ENCODE measurements around the gene TBL1X. TPM values are rescaled to one million over a fixed set of nuclear protein-coding genes. Genes with fewer than 3 reads are reported as not detected.
A peak's percentile ranks its signal among the peaks of the same experiment; 100 is the strongest.

TBL1X gene
- total RNA-seq, 1 donor from 2014 or later = 26.4 TPM

DNA sequence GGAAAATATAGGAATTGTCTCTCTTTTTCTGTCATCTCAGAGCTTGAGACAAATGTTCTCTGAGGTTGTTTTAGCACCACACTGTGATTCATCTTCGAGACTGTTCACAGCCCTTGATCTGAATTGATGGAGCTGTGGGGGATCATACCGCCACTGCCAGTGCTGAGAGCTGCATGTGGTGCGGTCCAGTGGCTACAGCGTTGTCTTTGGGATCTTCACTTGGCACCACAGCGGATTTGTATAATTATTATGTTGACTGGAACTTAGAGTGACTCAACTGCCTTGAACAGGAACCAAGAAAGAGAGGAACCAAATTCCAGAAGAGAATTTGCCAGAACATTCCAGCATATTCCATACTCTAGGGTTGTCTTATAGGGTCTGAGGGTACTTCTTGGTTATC lies 29.1 kb downstream of the TBL1X start:
- Histone ChIP-seq H3K4me2 (ENCODE audit: low read length) (no peak overlapping the region), H3K27ac (ENCODE audit: low read depth, low read length) (no peak overlapping the region), H2AFZ (ENCODE audit: low read depth, low read length) (no peak overlapping the region), H3K9ac (ENCODE audit: low read length) (no peak overlapping the region), H3K36me3 (ENCODE audit: insufficient read depth, low read length) (no peaks in the 10 kb centered on the region), H3K4me1 (ENCODE audit: insufficient read depth, low read length) (no peaks in the 10 kb centered on the region), H4K20me1 (ENCODE audit: insufficient read depth, low read length) (peaks cover 20% of the 10 kb centered on the region), H3K27me3 (ENCODE audit: insufficient read depth, low read length) (no peaks in the 10 kb centered on the region), H3K9me3 (ENCODE audit: insufficient read depth, low read depth, low read length) (no peaks in the 10 kb centered on the region), H3K79me2 (ENCODE audit: insufficient read depth, low read length) (peaks cover 29% of the 10 kb centered on the region), H3K4me3 (ENCODE audit: insufficient read depth, low read depth, low read length) (no peak overlapping the region)
- Mint-ChIP-seq H3K9me3 (ENCODE audit: unreplicated experiment) (peaks cover 1% of the 10 kb centered on the region), H3K4me3 (ENCODE audit: unreplicated experiment) (no peak overlapping the region), H3K36me3 (ENCODE audit: low read depth, unreplicated experiment) (peaks cover 11% of the 10 kb centered on the region), H3K4me1 (ENCODE audit: low read depth, unreplicated experiment) (peaks cover 12% of the 10 kb centered on the region), H3K27ac (ENCODE audit: unreplicated experiment) (no peak overlapping the region), H3K27me3 (ENCODE audit: low read depth, unreplicated experiment) (no peaks in the 10 kb centered on the region)
- DNase-seq (ENCODE audit: low read depth) (peak; percentile 3), FAIRE-seq (peak; percentile 95)
- TF ChIP-seq EZH2 (IDR thresholded peaks at IDR 0.05; ENCODE audit: insufficient read depth, low read length) = no peak
- TF ChIP-seq CTCF (IDR thresholded peaks at IDR 0.05; ENCODE audit: insufficient read depth, low read depth, low read length) = no peak

DNA sequence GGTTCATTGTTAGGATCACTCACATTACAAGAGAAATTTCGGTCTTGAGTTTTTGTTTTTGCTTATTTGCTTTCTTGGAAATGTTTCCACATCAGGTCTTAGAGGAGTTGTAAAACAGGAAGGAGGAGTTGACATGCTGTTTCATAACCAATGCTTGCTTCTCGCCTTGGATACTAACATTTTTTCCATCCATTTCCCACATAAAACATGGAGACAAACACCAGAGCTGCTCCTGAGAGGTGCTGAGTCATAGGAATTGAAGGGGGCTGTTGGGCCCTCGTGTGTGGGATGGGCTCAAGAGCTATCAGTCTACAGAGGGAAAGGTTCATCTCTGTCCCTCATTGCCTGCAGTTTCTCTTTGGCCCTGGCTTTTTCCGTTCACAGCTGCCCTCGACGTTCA lies 29.9 kb downstream of the TBL1X start:
- no peak overlapping the region for H3K4me3 Mint-ChIP-seq (ENCODE audit: unreplicated experiment)
- no peaks in the 10 kb centered on the region for H3K27me3 Mint-ChIP-seq (ENCODE audit: low read depth, unreplicated experiment)
- H3K79me2 ChIP-seq (ENCODE audit: insufficient read depth, low read length) = peaks cover 23% of the 10 kb centered on the region
- FAIRE-seq (no peak), DNase-seq (ENCODE audit: low read depth) (peak; percentile 8)
- no peak overlapping the region for H2AFZ ChIP-seq (ENCODE audit: low read depth, low read length)
- no peak overlapping the region for H3K4me3 ChIP-seq (ENCODE audit: insufficient read depth, low read depth, low read length)
- no peaks in the 10 kb centered on the region for H3K36me3 ChIP-seq (ENCODE audit: insufficient read depth, low read length)
- H3K27me3 ChIP-seq (ENCODE audit: insufficient read depth, low read length) = no peaks in the 10 kb centered on the region
- no peaks in the 10 kb centered on the region for H3K9me3 ChIP-seq (ENCODE audit: insufficient read depth, low read depth, low read length)
- peaks cover 11% of the 10 kb centered on the region for H3K36me3 Mint-ChIP-seq (ENCODE audit: low read depth, unreplicated experiment)
- H3K9me3 Mint-ChIP-seq (ENCODE audit: unreplicated experiment) = peaks cover 1% of the 10 kb centered on the region
- TF ChIP-seq EZH2 (IDR thresholded peaks at IDR 0.05; ENCODE audit: insufficient read depth, low read length) (no peak), CTCF (IDR thresholded peaks at IDR 0.05; ENCODE audit: insufficient read depth, low read depth, low read length) (no peak)
- no peak overlapping the region for H3K4me2 ChIP-seq (ENCODE audit: low read length)
- no peak overlapping the region for H3K9ac ChIP-seq (ENCODE audit: low read length)
- H3K27ac Mint-ChIP-seq (ENCODE audit: unreplicated experiment) = peak overlapping the region; percentile 41
- H3K4me1 ChIP-seq (ENCODE audit: insufficient read depth, low read length) = no peaks in the 10 kb centered on the region
- peaks cover 23% of the 10 kb centered on the region for H4K20me1 ChIP-seq (ENCODE audit: insufficient read depth, low read length)
- H3K27ac ChIP-seq (ENCODE audit: low read depth, low read length) = no peak overlapping the region
- peaks cover 12% of the 10 kb centered on the region for H3K4me1 Mint-ChIP-seq (ENCODE audit: low read depth, unreplicated experiment)

GRCh38 chrX:9495496-9495895 lies 30.6 kb downstream of the TBL1X start:
- no peak overlapping the region for H3K4me3 ChIP-seq (ENCODE audit: insufficient read depth, low read depth, low read length)

More at GRCh38 chrX:9495496-9495895, 30.6 kb downstream of the TBL1X start:
- Mint-ChIP-seq H3K4me1 (ENCODE audit: low read depth, unreplicated experiment) (peaks cover 12% of the 10 kb centered on the region), H3K4me3 (ENCODE audit: unreplicated experiment) (no peak overlapping the region), H3K9me3 (ENCODE audit: unreplicated experiment) (peaks cover 1% of the 10 kb centered on the region), H3K36me3 (ENCODE audit: low read depth, unreplicated experiment) (peaks cover 11% of the 10 kb centered on the region), H3K27ac (ENCODE audit: unreplicated experiment) (no peak overlapping the region), H3K27me3 (ENCODE audit: low read depth, unreplicated experiment) (no peaks in the 10 kb centered on the region)
- Histone ChIP-seq H3K36me3 (ENCODE audit: insufficient read depth, low read length) (no peaks in the 10 kb centered on the region), H3K27me3 (ENCODE audit: insufficient read depth, low read length) (no peaks in the 10 kb centered on the region), H3K4me2 (ENCODE audit: low read length) (no peak overlapping the region), H3K27ac (ENCODE audit: low read depth, low read length) (no peak overlapping the region), H3K9ac (ENCODE audit: low read length) (no peak overlapping the region), H2AFZ (ENCODE audit: low read depth, low read length) (no peak overlapping the region), H3K9me3 (ENCODE audit: insufficient read depth, low read depth, low read length) (no peaks in the 10 kb centered on the region), H3K4me1 (ENCODE audit: insufficient read depth, low read length) (no peaks in the 10 kb centered on the region), H3K79me2 (ENCODE audit: insufficient read depth, low read length) (peaks cover 23% of the 10 kb centered on the region), H4K20me1 (ENCODE audit: insufficient read depth, low read length) (peaks cover 23% of the 10 kb centered on the region)
- DNase-seq (ENCODE audit: low read depth) (no peak), FAIRE-seq (no peak)
- TF ChIP-seq CTCF (IDR thresholded peaks at IDR 0.05; ENCODE audit: insufficient read depth, low read depth, low read length) (no peak), EZH2 (IDR thresholded peaks at IDR 0.05; ENCODE audit: insufficient read depth, low read length) (no peak)

All from astrocyte (in vitro differentiated cells and primary cell).